NCI-H748 treated with DMSO at 0.1 percent for 48 hours (cell line): ENCODE measurements around the gene GPR161.

Source experiments
- DNase-seq: peaks from one replicate; lab custom pipeline; 2025; lab: John Stamatoyannopoulos, UW

Gene GPR161

DNA sequence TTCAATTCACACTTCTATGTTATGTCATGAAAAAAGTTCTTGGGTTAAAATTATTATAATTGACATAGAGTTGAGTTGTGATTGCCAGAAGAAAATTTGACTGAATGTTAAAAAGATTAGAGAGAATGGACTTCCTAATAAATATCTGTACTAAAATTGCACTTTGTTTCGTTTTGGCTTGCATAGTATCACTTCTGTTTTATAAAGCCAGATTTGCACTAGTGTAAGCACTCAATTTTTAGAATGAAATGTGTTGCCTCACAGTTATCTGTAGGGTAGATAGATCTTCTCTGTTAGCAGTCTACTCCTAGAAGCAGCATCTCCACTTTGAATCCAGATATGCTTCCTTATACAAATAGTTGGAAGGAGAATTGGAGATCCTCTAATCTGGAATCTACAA, 104.7 kb downstream of the GPR161 start:
- no peak for DNase-seq

GRCh38 chr1:168031627-168032026, 105.1 kb downstream of the GPR161 start:
- no peak for DNase-seq

GRCh38 chr1:168031198-168031597, 105.5 kb downstream of the GPR161 start:
- DNase-seq = no peak
